Kidney (tissue), 14 donors: ENCODE data around the gene KANK3. TPM values are rescaled to one million over a fixed set of nuclear protein-coding genes. Genes with fewer than 3 reads are reported as not detected.
"Not testable (repeated sequence)": the region's sequence is repeated elsewhere in the genome, so short reads cannot be mapped to it uniquely, and the experiment has no call there.

Experiments used
- DNase-seq, 5 donors: peaks; one replicate each; pipeline ENCODE4 v3.0.0-alpha.2; 2013 to 2020
- FAIRE-seq: peaks from 2 replicates; lab custom pipeline; 2012; peaks lifted over from hg19 to GRCh38; lab: Jason Lieb, UNC
- H3K27ac ChIP-seq, 2 donors: one replicate each; pipeline ENCODE4 v1.7.0; 2013; ENCODE audit warnings: low read depth in 2 of 2, low read length in 2 of 2, inconsistent platforms in 1 of 2
- H3K27me3 ChIP-seq: one replicate; pipeline ENCODE4 v1.7.1; 2013; ENCODE audit warnings: low read length, inconsistent platforms; ENCODE audit not compliant: control insufficient read depth, insufficient read depth
- H3K36me3 ChIP-seq, 3 donors: one replicate each; pipeline versions ENCODE4 v1.7.0 to v1.7.1; 2013; ENCODE audit warnings: low read length in 3 of 3, control low read depth in 1 of 3, inconsistent platforms in 1 of 3; ENCODE audit not compliant: insufficient read depth in 3 of 3, control insufficient read depth in 2 of 3
- H3K4me1 ChIP-seq, 3 donors: one replicate each; pipeline versions ENCODE4 v1.7.0 to v1.7.1; 2013; ENCODE audit warnings: low read length in 3 of 3, inconsistent platforms in 1 of 3, low read depth in 1 of 3; ENCODE audit not compliant: control insufficient read depth in 2 of 3, insufficient read depth in 2 of 3
- H3K4me3 ChIP-seq, 3 donors: one replicate each; pipeline versions ENCODE4 v1.7.0 to v1.8.1; 2013; ENCODE audit warnings: low read length in 3 of 3, control low read depth in 1 of 3, inconsistent platforms in 1 of 3
- H3K9ac ChIP-seq, 3 donors: one replicate each; pipeline versions ENCODE4 v1.7.0 to v1.7.1; 2013; ENCODE audit warnings: low read length in 3 of 3, control low read depth in 1 of 3, inconsistent platforms in 1 of 3
- H3K9me3 ChIP-seq, 3 donors: one replicate each; pipeline versions ENCODE4 v1.7.0 to v1.7.1; 2013; ENCODE audit warnings: low read length in 3 of 3, control low read depth in 1 of 3, inconsistent platforms in 1 of 3; ENCODE audit not compliant: control insufficient read depth in 2 of 3, insufficient read depth in 1 of 3
- CTCF ChIP-seq: IDR thresholded peaks from 3 replicates; pipeline ENCODE4 v1.5.1; 2012; ENCODE audit warnings: mild to moderate bottlenecking, moderate library complexity, borderline replicate concordance; ENCODE audit not compliant: insufficient read depth; ENCODE audit errors: extremely low read depth
- intact Hi-C: fragments of 100-400 bp; cut with DNase I; formaldehyde crosslinking; loops from one replicate; pipeline ENCODE4 v1.11.1; 2022
- polyA plus RNA-seq: library from polyadenylated mRNA; stranded (reverse); fragments of 350-450 nt; fragmentation: Illumina TruSeq; extraction: RNeasy Lipid Tissue Mini Kit (QIAGEN cat#74804); gene quantifications from one replicate; pipeline ENCODE4 v1.2.3, GENCODE V29; 2014; ENCODE audit warnings: low read depth, low replicate concordance; ENCODE audit not compliant: insufficient read depth
- total RNA-seq: library from RNA; stranded (reverse); fragmentation: NEBNext Ultra II Directional; extraction: Animal tissue kit (Norgen Biotek cat#: 25700); gene quantifications from one replicate; pipeline ENCODE4 v1.2.1, GENCODE V29; 2021
- donor health status: control.
- donor health status: control.
- donor health status: control.
- donor health status: control.
- donor health status: control.
- donor health status: DM: yes; HTN: yes; CAD: no.
- donor health status: Normal renal cell carcinoma (clear cell type).

Gene KANK3
- total and polyA plus RNA-seq, 2 donors from 2014 or later = 15.0 to 26.6 TPM

- peaks cover 0 to 3% (median 0%) of the 10 kb centered on the region in 3 donors for H3K4me1 ChIP-seq
- H3K36me3 ChIP-seq = no peaks in the 10 kb centered on the region
- peak in 4 of 5 donors; percentile 50 to 89 (median 67) for DNase-seq
- H3K27ac ChIP-seq = no peak overlapping the region
- peak overlapping the region in 2 of 3 donors; percentile 5 to 21 for H3K4me3 ChIP-seq
- intact Hi-C loops = no loop called here
- no peaks in the 10 kb centered on the region for H3K27me3 ChIP-seq
- no peak for FAIRE-seq
- TF ChIP-seq CTCF = no peak
- H3K9me3 ChIP-seq = peaks cover 0 to 3% (median 0%) of the 10 kb centered on the region in 3 donors
- no peak overlapping the region for H3K9ac ChIP-seq
Observed at GRCh38 chr19:8352134-8352827, 9.2 kb upstream of the KANK3 start.

- DNase-seq, H3K9ac ChIP-seq, H3K27me3 ChIP-seq, H3K36me3 ChIP-seq, H3K27ac ChIP-seq, intact Hi-C loops, H3K4me3 ChIP-seq, H3K9me3 ChIP-seq, FAIRE-seq, H3K4me1 ChIP-seq: not testable (repeated sequence)
Observed at GRCh38 chr19:8349629-8350372, 6.7 kb upstream of the KANK3 start.

DNA sequence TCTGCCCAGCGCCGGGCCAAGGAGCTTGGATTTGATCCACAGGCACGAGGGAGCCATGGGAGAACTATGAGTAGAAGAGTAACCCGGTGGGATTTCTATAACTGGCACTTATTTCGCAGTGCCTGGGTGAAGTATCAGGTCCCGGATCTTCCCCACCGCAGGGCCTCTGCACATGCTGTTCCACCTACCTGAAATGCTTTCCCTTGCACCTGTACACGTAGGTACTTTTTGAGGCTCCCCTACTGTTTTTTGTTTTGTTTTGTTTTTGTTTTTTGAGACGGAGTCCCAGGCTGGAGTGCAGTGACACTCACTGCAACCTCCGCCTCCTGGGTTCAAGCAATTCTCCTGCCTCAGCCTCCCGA lies 402 bp upstream of the KANK3 start:
- no peak overlapping the region for H3K27ac ChIP-seq
- no peak overlapping the region for H3K9ac ChIP-seq
- H3K4me3 ChIP-seq = peak overlapping the region in 1 of 3 donors; percentile 61
- H3K36me3 ChIP-seq = no peaks in the 10 kb centered on the region
- no peak for DNase-seq
- H3K4me1 ChIP-seq = no peaks in the 10 kb centered on the region
- no peaks in the 10 kb centered on the region for H3K9me3 ChIP-seq
- H3K27me3 ChIP-seq = peaks cover 3% of the 10 kb centered on the region
- no peak for FAIRE-seq
- intact Hi-C loops = no loop called here
- TF ChIP-seq CTCF = no peak

- FAIRE-seq = no peak
- no peaks in the 10 kb centered on the region for H3K9me3 ChIP-seq
- H3K9ac ChIP-seq = peak overlapping the region in 1 of 3 donors; percentile 51
- H3K27ac ChIP-seq = peak overlapping the region; percentile 76 to 89
- peaks cover 0 to 2% (median 0%) of the 10 kb centered on the region in 3 donors for H3K4me1 ChIP-seq
- no peak for DNase-seq
- peaks cover 3% of the 10 kb centered on the region for H3K27me3 ChIP-seq
- H3K36me3 ChIP-seq = no peaks in the 10 kb centered on the region
- no peak for TF ChIP-seq CTCF
- intact Hi-C loops = no loop called here
- H3K4me3 ChIP-seq = peak overlapping the region in 2 of 3 donors; percentile 29 to 46
Observed at GRCh38 chr19:8342316-8342683, 762 bp downstream of the KANK3 start.

- intact Hi-C loops, FAIRE-seq, DNase-seq, H3K4me1 ChIP-seq, H3K27me3 ChIP-seq, H3K4me3 ChIP-seq, H3K9me3 ChIP-seq, H3K36me3 ChIP-seq: not testable (repeated sequence)
- Histone ChIP-seq H3K9ac (peak overlapping the region in 1 of 3 donors; percentile 51), H3K27ac (peak overlapping the region; percentile 76 to 89)
Observed at GRCh38 chr19:8341504-8341903, 1.6 kb downstream of the KANK3 start.
